AG04449 (cell line): ENCODE data around the gene CDC5L.

Experiments used
- CTCF ChIA-PET: fragments of 350-600 bp; formaldehyde crosslinking; extraction: SDS; loops from one replicate; lab custom pipeline; 2021; ENCODE audit warnings: antibody characterized with exemption; lab: Yijun Ruan, JAX
- POLR2A ChIA-PET: fragments of 400-600, 350-600 bp; formaldehyde crosslinking; extraction: SDS; loops from one replicate; lab custom pipeline; 2020; ENCODE audit warnings: antibody characterized with exemption, inconsistent platforms; lab: Yijun Ruan, JAX
- DNase-seq: peaks from one replicate; pipeline ENCODE4 v3.0.0-alpha.2; 2010; ENCODE audit warnings: low read depth, low spot score
- H3K4me3 ChIP-seq: 2 replicates; pipeline ENCODE4 v1.5.1; 2011; ENCODE audit warnings: low read depth, mild to moderate bottlenecking, control low read depth, low read length
- CTCF ChIP-seq: IDR thresholded peaks from one replicate; pipeline ENCODE4 v1.5.1; 2011; ENCODE audit warnings: mild to moderate bottlenecking, moderate library complexity, low read length, control low read depth, inconsistent platforms; ENCODE audit not compliant: insufficient read depth; ENCODE audit errors: missing control alignments

Gene CDC5L

GRCh38 chr6:44415449-44415848, 27.9 kb downstream of the CDC5L start:
- TF ChIP-seq CTCF, result no peak
- H3K4me3 ChIP-seq, result no peak overlapping the region
- ChIA-PET CTCF (interaction anchor here (1.2 to 1.5 kb wide), 3 partner anchors 14 to 103 kb away, joined by 3 to 5 read pairs (median 4); partner anchors contain the start of gene AARS2), POLR2A (interaction anchor here (0.6 kb wide), 1 partner anchor 7 kb away, joined by 3 read pairs; no protein-coding TSS in a partner anchor)
- DNase-seq, result no peak

- no peak for DNase-seq
- CTCF ChIA-PET, result interaction anchor here (1.1 to 1.5 kb wide), 4 partner anchors 13 to 103 kb away, joined by 3 to 5 read pairs (median 4); partner anchors contain the start of gene AARS2
- POLR2A ChIA-PET, result interaction anchor here (0.6 kb wide), 1 partner anchor 8 kb away, joined by 3 read pairs; no protein-coding TSS in a partner anchor
Measured at GRCh38 chr6:44415873-44416502, 28.5 kb downstream of the CDC5L start.

DNA sequence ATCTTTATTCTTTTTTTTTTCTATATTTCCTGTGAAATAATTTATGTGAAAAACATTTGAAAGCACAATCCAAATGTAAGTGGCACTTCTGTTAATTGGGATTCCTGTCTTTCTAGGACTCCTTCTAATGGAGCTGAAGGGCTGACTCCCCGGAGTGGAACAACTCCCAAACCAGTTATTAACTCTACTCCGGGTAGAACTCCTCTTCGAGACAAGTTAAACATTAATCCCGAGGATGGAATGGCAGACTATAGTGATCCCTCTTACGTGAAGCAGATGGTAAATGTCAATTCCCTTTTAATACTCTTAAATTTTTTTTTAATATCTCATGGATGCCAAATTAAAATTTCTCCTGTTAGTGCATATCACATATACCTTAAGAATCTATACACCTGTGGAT, 35.0 kb downstream of the CDC5L start:
- CTCF ChIA-PET, result interaction anchor here (1.4 to 17.2 kb wide), 2 partner anchors 9 to 36 kb away, joined by 4 to 367 read pairs; no protein-coding TSS in a partner anchor
- no peak overlapping the region for H3K4me3 ChIP-seq
- POLR2A ChIA-PET, result no interaction called here
- TF ChIP-seq CTCF, result no peak
- no peak for DNase-seq

More at GRCh38 chr6:44415873-44416502, 28.5 kb downstream of the CDC5L start:
- H3K4me3 ChIP-seq, result no peak overlapping the region
- no peak for TF ChIP-seq CTCF

DNA sequence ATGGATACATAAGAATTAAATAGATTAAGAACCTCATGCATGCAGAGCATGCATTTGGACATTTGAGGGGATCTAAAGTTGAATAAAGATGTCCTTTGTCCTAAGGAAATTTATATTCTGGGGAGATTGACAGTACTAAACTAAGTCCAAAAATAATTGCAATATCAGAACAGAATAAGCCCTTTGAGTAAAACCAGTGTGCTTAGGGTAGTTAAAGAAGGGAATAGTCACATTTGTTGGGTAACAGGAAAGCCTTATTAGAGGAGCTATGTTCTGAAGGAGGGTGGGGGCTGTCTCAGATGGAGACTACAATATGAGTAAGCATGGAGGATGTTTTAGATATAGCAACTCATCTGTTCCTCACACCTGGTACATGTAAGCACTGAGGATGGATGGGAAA, 35.8 kb downstream of the CDC5L start:
- no peak for DNase-seq
- no peak for TF ChIP-seq CTCF
- ChIA-PET CTCF (interaction anchor here (17.2 kb wide), 1 partner anchor 36 kb away, joined by 367 read pairs; no protein-coding TSS in a partner anchor), POLR2A (no interaction called here)
- H3K4me3 ChIP-seq, result no peak overlapping the region

DNA sequence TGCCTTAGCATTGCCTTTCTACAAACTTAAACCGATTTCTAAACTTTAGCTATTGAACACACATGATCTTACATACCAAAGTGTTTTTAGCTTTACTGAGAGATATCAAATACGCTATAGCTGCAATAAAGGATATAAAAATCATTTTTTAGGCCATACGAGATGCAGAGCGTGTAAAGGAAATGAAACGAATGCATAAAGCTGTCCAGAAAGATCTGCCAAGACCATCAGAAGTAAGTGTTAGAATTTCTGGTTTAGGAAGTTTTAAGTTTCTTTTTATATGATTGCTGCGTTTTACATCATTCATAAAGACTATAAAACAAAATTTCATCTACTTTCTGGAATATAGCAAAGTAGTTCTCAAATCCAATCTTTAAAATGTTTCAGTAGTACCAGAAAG, 38.4 kb downstream of the CDC5L start:
- ChIA-PET POLR2A (no interaction called here), CTCF (interaction anchor here (0.7 to 17.2 kb wide), 3 partner anchors 18 to 44 kb away, joined by 3 to 367 read pairs (median 4); no protein-coding TSS in a partner anchor)
- H3K4me3 ChIP-seq, result no peak overlapping the region
- TF ChIP-seq CTCF, result no peak
- DNase-seq, result no peak

- ChIA-PET POLR2A (interaction anchor here (0.8 kb wide), 1 partner anchor 11 kb away, joined by 6 read pairs; no protein-coding TSS in a partner anchor), CTCF (interaction anchor here (0.7 to 17.2 kb wide), 9 partner anchors 8 to 227 kb away, joined by 3 to 367 read pairs (median 5); no protein-coding TSS in a partner anchor)
- no peak for DNase-seq
- no peak for TF ChIP-seq CTCF
- no peak overlapping the region for H3K4me3 ChIP-seq
Measured at GRCh38 chr6:44428682-44429081, 41.2 kb downstream of the CDC5L start.
